MV-4-11 (cell line): ENCODE data around the gene ZDHHC20.
A peak's percentile ranks its signal among the peaks of the same experiment; 100 is the strongest.

Experiments
- DNase-seq: peaks from one replicate; lab custom pipeline; 2025; lab: John Stamatoyannopoulos, UW

The ZDHHC20 gene

GRCh38 chr13:21361706-21362105, 97.4 kb downstream of the ZDHHC20 start:
- DNase-seq: no peak

- DNase-seq: no peak
Observed at GRCh38 chr13:21361123-21361522, 98.0 kb downstream of the ZDHHC20 start.

GRCh38 chr13:21360463-21360862, 98.6 kb downstream of the ZDHHC20 start:
- no peak for DNase-seq

GRCh38 chr13:21359855-21360254, 99.2 kb downstream of the ZDHHC20 start:
- no peak for DNase-seq

GRCh38 chr13:21355304-21355703, 103.8 kb downstream of the ZDHHC20 start:
- DNase-seq: no peak

- no peak for DNase-seq
Observed at GRCh38 chr13:21354721-21355120, 104.4 kb downstream of the ZDHHC20 start.

GRCh38 chr13:21348488-21349120, 110.5 kb downstream of the ZDHHC20 start:
- peak; percentile 90 for DNase-seq

- DNase-seq: no peak
Observed at GRCh38 chr13:21347753-21348318, 111.3 kb downstream of the ZDHHC20 start.

- DNase-seq: peak; percentile 47
Observed at GRCh38 chr13:21344662-21345176, 114.4 kb downstream of the ZDHHC20 start.

GRCh38 chr13:21343659-21344058, 115.4 kb downstream of the ZDHHC20 start:
- no peak for DNase-seq

- no peak for DNase-seq
Observed at GRCh38 chr13:21342699-21343442, 116.2 kb downstream of the ZDHHC20 start.

GRCh38 chr13:21341637-21342422, 117.3 kb downstream of the ZDHHC20 start:
- no peak for DNase-seq

GRCh38 chr13:21338639-21339278, 120.3 kb downstream of the ZDHHC20 start:
- no peak for DNase-seq

GRCh38 chr13:21338156-21338555, 120.9 kb downstream of the ZDHHC20 start:
- no peak for DNase-seq

GRCh38 chr13:21336609-21337349, 122.3 kb downstream of the ZDHHC20 start:
- DNase-seq: no peak

GRCh38 chr13:21333186-21333585, 125.9 kb downstream of the ZDHHC20 start:
- DNase-seq: no peak

GRCh38 chr13:21330126-21330861, 128.8 kb downstream of the ZDHHC20 start:
- peak; percentile 68 for DNase-seq

GRCh38 chr13:21328836-21329477, 130.1 kb downstream of the ZDHHC20 start:
- no peak for DNase-seq

GRCh38 chr13:21328201-21328600, 130.9 kb downstream of the ZDHHC20 start:
- no peak for DNase-seq
